HEK293 (cell line): ENCODE measurements around the gene PRR36.

Source experiments
- FEZF1 ChIP-seq: fragments of 450-650 bp; formaldehyde crosslinking; IDR thresholded peaks from 2 replicates; pipeline ENCODE4 v1.5.1; 2016; ENCODE audit warnings: missing biosample characterization, missing genetic modification characterization
- GLIS1 ChIP-seq: fragments of 450-650 bp; formaldehyde crosslinking; IDR thresholded peaks from 2 replicates; pipeline ENCODE4 v1.5.1; 2016; ENCODE audit warnings: missing biosample characterization, missing genetic modification characterization
- KLF1 ChIP-seq: fragments of 450-650 bp; formaldehyde crosslinking; IDR thresholded peaks from 2 replicates; pipeline ENCODE4 v1.5.1; 2016; ENCODE audit warnings: missing biosample characterization, missing genetic modification characterization
- KLF16 ChIP-seq: fragments of 450-650 bp; formaldehyde crosslinking; IDR thresholded peaks from 2 replicates; pipeline ENCODE4 v1.5.1; 2017; ENCODE audit warnings: missing biosample characterization, missing genetic modification characterization
- MEIS1 ChIP-seq: sonication (generic); formaldehyde crosslinking; IDR thresholded peaks from 2 replicates; pipeline ENCODE4 v1.8.1; 2022; ENCODE audit warnings: missing genetic modification reagents, mild to moderate bottlenecking, borderline replicate concordance
- OSR2 ChIP-seq: fragments of 450-650 bp; formaldehyde crosslinking; IDR thresholded peaks from 2 replicates; pipeline ENCODE4 v1.5.1; 2016; ENCODE audit warnings: missing biosample characterization, missing genetic modification characterization
- OVOL3 ChIP-seq: fragments of 450-650 bp; formaldehyde crosslinking; IDR thresholded peaks from 2 replicates; pipeline ENCODE4 v1.5.1; 2016; ENCODE audit warnings: missing biosample characterization, missing genetic modification characterization
- ZBTB1 ChIP-seq: fragments of 450-650 bp; formaldehyde crosslinking; IDR thresholded peaks from 2 replicates; pipeline ENCODE4 v1.5.1; 2016; ENCODE audit warnings: missing biosample characterization, missing genetic modification characterization
- ZBTB17 ChIP-seq: fragments of 450-650 bp; formaldehyde crosslinking; IDR thresholded peaks from 2 replicates; pipeline ENCODE4 v1.5.1; 2016; ENCODE audit warnings: missing biosample characterization, missing genetic modification characterization
- ZBTB21 ChIP-seq: fragments of 450-650 bp; formaldehyde crosslinking; IDR thresholded peaks from 2 replicates; pipeline ENCODE4 v1.5.1; 2017; ENCODE audit warnings: missing biosample characterization, missing genetic modification characterization
- ZIC2 ChIP-seq: fragments of 450-650 bp; formaldehyde crosslinking; IDR thresholded peaks from 2 replicates; pipeline ENCODE4 v1.5.1; 2016; ENCODE audit warnings: missing biosample characterization, missing genetic modification characterization
- ZNF174 ChIP-seq: fragments of 450-650 bp; formaldehyde crosslinking; IDR thresholded peaks from 2 replicates; pipeline ENCODE4 v1.5.0; 2017; ENCODE audit warnings: missing biosample characterization, mild to moderate bottlenecking, missing genetic modification characterization
- ZNF175 ChIP-seq: fragments of 450-650 bp; formaldehyde crosslinking; IDR thresholded peaks from 2 replicates; pipeline ENCODE4 v1.5.1; 2016; ENCODE audit warnings: missing biosample characterization, missing genetic modification characterization
- ZNF202 ChIP-seq: fragments of 450-650 bp; formaldehyde crosslinking; IDR thresholded peaks from 2 replicates; pipeline ENCODE4 v1.5.1; 2016; ENCODE audit warnings: missing biosample characterization, missing genetic modification characterization, borderline replicate concordance
- ZNF239 ChIP-seq: fragments of 450-650 bp; formaldehyde crosslinking; IDR thresholded peaks from 2 replicates; pipeline ENCODE4 v1.5.1; 2016; ENCODE audit warnings: missing biosample characterization, missing genetic modification characterization
- ZNF341 ChIP-seq: fragments of 450-650 bp; formaldehyde crosslinking; IDR thresholded peaks from 2 replicates; pipeline ENCODE4; 2016; ENCODE audit warnings: low read depth, missing biosample characterization, missing genetic modification characterization
- TF ChIP-seq, protein P1 (sequence below): fragments of 450-650 bp; formaldehyde crosslinking; IDR thresholded peaks from 2 replicates; pipeline ENCODE4 v1.5.1; 2016; ENCODE audit warnings: missing biosample characterization, missing genetic modification characterization, borderline replicate concordance
- TF ChIP-seq, protein P2 (sequence below): fragments of 450-650 bp; formaldehyde crosslinking; IDR thresholded peaks from 2 replicates; pipeline ENCODE4 v1.5.1; 2016; ENCODE audit warnings: missing biosample characterization, missing genetic modification characterization
- TF ChIP-seq, protein P3 (sequence below): fragments of 450-650 bp; formaldehyde crosslinking; IDR thresholded peaks from 2 replicates; pipeline ENCODE4 v1.5.1; 2016; ENCODE audit warnings: missing biosample characterization, missing genetic modification characterization
- TF ChIP-seq, protein P4 (sequence below): fragments of 450-650 bp; formaldehyde crosslinking; IDR thresholded peaks from 2 replicates; pipeline ENCODE4 v1.5.1; 2016; ENCODE audit warnings: missing biosample characterization, missing genetic modification characterization
- TF ChIP-seq, protein P5 (sequence below): fragments of 450-650 bp; formaldehyde crosslinking; conservative IDR thresholded peaks from 2 replicates; pipeline ENCODE4 v1.5.1; 2016; ENCODE audit warnings: low read depth, missing biosample characterization, missing genetic modification characterization

Gene PRR36

DNA sequence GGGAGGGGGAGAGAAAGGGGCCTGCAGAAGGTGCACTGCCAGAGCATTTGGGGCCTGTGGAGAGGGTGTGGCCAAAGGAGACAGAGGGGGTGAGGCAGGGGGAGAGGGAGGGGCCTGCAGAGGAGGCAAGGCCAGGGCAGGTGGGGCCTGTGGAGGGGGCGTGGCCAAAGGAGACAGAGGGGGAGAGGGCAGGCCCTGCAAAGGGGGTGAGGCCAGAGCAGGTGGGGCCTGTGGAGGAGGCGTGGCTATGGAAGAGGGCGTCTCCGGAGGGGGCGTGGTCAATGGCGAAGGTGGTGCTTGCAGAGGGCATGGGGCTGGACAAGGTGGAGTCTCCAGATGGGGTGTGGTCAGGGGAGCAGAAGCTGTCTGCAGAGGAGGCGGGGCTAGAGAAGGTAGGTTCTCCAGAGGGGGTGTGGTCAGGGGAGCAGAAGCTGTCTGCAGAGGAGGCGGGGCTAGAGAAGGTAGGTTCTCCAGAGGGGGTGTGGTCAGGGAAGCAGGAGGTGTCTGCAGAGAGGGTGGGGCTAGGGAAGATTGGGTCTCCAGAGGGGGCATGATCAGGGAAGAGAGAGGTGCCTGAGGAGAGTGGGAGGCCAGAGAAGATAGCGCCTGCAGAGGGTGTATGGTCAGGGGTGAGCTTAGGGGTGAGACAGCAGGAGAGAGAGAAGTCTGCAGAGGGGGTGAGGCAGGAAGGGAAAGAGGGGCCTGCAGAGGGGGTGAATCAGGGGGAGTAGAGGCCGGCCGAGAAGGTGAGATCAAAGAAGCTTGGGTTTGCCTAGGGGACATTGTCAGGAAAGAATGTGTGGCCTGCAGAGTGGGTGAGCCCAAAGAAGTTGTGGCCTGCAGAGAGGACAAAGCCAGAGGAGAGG, 3.4 kb downstream of the PRR36 start (continued):
- TF ChIP-seq, protein P1, sequence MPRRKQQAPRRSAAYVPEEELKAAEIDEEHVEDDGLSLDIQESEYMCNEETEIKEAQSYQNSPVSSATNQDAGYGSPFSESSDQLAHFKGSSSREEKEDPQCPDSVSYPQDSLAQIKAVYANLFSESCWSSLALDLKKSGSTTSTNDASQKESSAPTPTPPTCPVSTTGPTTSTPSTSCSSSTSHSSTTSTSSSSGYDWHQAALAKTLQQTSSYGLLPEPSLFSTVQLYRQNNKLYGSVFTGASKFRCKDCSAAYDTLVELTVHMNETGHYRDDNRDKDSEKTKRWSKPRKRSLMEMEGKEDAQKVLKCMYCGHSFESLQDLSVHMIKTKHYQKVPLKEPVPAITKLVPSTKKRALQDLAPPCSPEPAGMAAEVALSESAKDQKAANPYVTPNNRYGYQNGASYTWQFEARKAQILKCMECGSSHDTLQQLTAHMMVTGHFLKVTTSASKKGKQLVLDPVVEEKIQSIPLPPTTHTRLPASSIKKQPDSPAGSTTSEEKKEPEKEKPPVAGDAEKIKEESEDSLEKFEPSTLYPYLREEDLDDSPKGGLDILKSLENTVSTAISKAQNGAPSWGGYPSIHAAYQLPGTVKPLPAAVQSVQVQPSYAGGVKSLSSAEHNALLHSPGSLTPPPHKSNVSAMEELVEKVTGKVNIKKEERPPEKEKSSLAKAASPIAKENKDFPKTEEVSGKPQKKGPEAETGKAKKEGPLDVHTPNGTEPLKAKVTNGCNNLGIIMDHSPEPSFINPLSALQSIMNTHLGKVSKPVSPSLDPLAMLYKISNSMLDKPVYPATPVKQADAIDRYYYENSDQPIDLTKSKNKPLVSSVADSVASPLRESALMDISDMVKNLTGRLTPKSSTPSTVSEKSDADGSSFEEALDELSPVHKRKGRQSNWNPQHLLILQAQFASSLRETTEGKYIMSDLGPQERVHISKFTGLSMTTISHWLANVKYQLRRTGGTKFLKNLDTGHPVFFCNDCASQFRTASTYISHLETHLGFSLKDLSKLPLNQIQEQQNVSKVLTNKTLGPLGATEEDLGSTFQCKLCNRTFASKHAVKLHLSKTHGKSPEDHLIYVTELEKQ: no peak
- TF ChIP-seq ZNF202 (tag by site-specific recombination) (no peak), MEIS1 (CRISPR knock-in tag) (no peak), ZNF239 (tag by site-specific recombination) (no peak), ZNF175 (tag by site-specific recombination) (no peak), ZBTB17 (no peak), OSR2 (tag by site-specific recombination) (no peak), KLF1 (tag by site-specific recombination) (peak; percentile 68), ZNF341 (tag by site-specific recombination) (no peak), ZIC2 (peak; percentile 65; the same call in 1 of the 2 replicates), OVOL3 (no peak), GLIS1 (tag by site-specific recombination) (peak; percentile 36; the same call in 1 of the 2 replicates), ZNF174 (tag by site-specific recombination) (no peak), KLF16 (tag by site-specific recombination) (peak; percentile 50; the same call in 1 of the 2 replicates), FEZF1 (tag by site-specific recombination) (no peak), ZBTB1 (tag by site-specific recombination) (0 out of 2 replicates have a peak, but pooled peaks have one; percentile 11), ZBTB21 (tag by site-specific recombination) (0 out of 2 replicates have a peak, but pooled peaks have one; percentile 4)
- TF ChIP-seq, protein P2, sequence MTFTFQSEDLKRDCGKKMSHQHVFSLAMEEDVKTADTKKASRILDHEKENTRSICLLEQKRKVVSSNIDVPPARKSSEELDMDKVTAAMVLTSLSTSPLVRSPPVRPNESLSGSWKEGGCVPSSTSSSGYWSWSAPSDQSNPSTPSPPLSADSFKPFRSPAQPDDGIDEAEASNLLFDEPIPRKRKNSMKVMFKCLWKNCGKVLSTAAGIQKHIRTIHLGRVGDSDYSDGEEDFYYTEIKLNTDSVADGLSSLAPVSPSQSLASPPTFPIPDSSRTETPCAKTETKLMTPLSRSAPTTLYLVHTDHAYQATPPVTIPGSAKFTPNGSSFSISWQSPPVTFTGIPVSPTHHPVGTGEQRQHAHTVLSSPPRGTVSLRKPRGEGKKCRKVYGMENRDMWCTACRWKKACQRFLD (tag by site-specific recombination): no peak
- TF ChIP-seq, protein P3, sequence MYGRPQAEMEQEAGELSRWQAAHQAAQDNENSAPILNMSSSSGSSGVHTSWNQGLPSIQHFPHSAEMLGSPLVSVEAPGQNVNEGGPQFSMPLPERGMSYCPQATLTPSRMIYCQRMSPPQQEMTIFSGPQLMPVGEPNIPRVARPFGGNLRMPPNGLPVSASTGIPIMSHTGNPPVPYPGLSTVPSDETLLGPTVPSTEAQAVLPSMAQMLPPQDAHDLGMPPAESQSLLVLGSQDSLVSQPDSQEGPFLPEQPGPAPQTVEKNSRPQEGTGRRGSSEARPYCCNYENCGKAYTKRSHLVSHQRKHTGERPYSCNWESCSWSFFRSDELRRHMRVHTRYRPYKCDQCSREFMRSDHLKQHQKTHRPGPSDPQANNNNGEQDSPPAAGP (tag by site-specific recombination): no peak
- TF ChIP-seq, protein P4, sequence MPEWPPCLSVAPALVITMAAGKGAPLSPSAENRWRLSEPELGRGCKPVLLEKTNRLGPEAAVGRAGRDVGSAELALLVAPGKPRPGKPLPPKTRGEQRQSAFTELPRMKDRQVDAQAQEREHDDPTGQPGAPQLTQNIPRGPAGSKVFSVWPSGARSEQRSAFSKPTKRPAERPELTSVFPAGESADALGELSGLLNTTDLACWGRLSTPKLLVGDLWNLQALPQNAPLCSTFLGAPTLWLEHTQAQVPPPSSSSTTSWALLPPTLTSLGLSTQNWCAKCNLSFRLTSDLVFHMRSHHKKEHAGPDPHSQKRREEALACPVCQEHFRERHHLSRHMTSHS: no peak
- TF ChIP-seq, protein P5, sequence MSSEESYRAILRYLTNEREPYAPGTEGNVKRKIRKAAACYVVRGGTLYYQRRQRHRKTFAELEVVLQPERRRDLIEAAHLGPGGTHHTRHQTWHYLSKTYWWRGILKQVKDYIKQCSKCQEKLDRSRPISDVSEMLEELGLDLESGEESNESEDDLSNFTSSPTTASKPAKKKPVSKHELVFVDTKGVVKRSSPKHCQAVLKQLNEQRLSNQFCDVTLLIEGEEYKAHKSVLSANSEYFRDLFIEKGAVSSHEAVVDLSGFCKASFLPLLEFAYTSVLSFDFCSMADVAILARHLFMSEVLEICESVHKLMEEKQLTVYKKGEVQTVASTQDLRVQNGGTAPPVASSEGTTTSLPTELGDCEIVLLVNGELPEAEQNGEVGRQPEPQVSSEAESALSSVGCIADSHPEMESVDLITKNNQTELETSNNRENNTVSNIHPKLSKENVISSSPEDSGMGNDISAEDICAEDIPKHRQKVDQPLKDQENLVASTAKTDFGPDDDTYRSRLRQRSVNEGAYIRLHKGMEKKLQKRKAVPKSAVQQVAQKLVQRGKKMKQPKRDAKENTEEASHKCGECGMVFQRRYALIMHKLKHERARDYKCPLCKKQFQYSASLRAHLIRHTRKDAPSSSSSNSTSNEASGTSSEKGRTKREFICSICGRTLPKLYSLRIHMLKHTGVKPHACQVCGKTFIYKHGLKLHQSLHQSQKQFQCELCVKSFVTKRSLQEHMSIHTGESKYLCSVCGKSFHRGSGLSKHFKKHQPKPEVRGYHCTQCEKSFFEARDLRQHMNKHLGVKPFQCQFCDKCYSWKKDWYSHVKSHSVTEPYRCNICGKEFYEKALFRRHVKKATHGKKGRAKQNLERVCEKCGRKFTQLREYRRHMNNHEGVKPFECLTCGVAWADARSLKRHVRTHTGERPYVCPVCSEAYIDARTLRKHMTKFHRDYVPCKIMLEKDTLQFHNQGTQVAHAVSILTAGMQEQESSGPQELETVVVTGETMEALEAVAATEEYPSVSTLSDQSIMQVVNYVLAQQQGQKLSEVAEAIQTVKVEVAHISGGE (tag by site-specific recombination): no peak
